ENCODE results near the gene RHBG.

DNA sequence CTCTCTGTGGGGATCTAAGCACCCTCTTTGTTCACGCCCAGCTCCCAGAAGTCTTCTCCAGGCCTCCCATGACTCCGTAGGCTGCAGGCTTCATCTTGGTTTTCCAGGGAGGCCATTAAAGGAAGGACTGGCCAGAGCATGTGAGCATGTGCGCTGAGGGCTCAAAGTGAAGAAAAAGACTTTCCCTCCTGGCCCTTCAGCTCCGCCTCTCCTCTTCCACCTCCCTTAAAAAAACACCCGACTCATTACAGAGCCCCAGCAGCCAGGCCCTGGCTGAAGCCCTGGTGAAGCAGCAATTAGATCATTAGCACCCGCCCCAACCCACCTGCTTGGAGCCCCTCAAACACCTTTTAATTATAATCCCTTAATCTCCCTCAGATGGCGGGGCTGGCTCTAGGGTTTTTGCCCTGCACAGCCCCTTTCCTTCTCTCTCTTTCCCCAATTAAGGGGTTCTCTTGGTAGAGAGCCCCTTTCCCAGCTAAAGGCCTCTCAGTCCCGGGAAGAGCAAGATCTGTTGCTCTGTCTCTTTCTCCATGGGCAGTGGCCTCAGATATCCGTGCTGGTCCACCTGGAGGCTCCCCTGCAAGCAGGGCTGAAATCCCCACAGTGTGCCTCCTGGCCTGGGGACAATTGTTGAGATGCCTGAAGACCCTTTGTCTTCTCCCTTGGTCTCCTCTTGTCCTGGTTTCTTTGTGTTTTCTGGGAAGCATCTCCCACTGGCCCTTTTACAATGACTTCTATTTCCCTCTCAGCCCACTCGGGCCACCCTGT lies 30.5 kb downstream of the RHBG start:
- TF ChIP-seq, protein P1, sequence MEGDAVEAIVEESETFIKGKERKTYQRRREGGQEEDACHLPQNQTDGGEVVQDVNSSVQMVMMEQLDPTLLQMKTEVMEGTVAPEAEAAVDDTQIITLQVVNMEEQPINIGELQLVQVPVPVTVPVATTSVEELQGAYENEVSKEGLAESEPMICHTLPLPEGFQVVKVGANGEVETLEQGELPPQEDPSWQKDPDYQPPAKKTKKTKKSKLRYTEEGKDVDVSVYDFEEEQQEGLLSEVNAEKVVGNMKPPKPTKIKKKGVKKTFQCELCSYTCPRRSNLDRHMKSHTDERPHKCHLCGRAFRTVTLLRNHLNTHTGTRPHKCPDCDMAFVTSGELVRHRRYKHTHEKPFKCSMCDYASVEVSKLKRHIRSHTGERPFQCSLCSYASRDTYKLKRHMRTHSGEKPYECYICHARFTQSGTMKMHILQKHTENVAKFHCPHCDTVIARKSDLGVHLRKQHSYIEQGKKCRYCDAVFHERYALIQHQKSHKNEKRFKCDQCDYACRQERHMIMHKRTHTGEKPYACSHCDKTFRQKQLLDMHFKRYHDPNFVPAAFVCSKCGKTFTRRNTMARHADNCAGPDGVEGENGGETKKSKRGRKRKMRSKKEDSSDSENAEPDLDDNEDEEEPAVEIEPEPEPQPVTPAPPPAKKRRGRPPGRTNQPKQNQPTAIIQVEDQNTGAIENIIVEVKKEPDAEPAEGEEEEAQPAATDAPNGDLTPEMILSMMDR (IDR thresholded peaks at IDR 0.05 in 8 of 11, conservative IDR thresholded peaks at IDR 0.05 in 3 of 11) = no peak
- TF ChIP-seq POLR2AphosphoS5 (IDR thresholded peaks at IDR 0.05) (no peak), POLR2A (IDR thresholded peaks at IDR 0.05) (no peak)
